H9 (cell line): ENCODE results near the gene STARD9. TPM values are rescaled to one million over a fixed set of nuclear protein-coding genes. Genes with fewer than 3 reads are reported as not detected.
A peak's percentile ranks its signal among the peaks of the same experiment; 100 is the strongest.

Experiments used
- DNase-seq: peaks from one replicate; pipeline ENCODE4 v3.0.0-alpha.2; 2017
- H2AFZ ChIP-seq: one replicate; pipeline ENCODE4 v1.6.1; 2013; ENCODE audit warnings: mild to moderate bottlenecking, low read length, control low read depth, moderate library complexity
- H2AK5ac ChIP-seq: 2 replicates; pipeline ENCODE4 v1.6.1; 2013; ENCODE audit warnings: low read length, control low read depth, mixed read lengths; ENCODE audit not compliant: insufficient read length
- H2BK120ac ChIP-seq: one replicate; pipeline ENCODE4 v1.6.1; 2013; ENCODE audit warnings: low read depth, mild to moderate bottlenecking, low read length, control low read depth, inconsistent platforms; ENCODE audit not compliant: poor library complexity, severe bottlenecking
- H2BK12ac ChIP-seq: 2 replicates; pipeline ENCODE4 v1.6.1; 2013; ENCODE audit warnings: low read length, control low read depth, mixed read lengths, low read depth; ENCODE audit not compliant: insufficient read length
- H2BK15ac ChIP-seq: 2 replicates; pipeline ENCODE4 v1.6.1; 2013; ENCODE audit warnings: low read depth, low read length, control low read depth
- H2BK20ac ChIP-seq: one replicate; pipeline ENCODE4 v1.6.1; 2013; ENCODE audit warnings: low read depth, mild to moderate bottlenecking, low read length, control low read depth, inconsistent platforms; ENCODE audit not compliant: poor library complexity, severe bottlenecking
- H2BK5ac ChIP-seq: 2 replicates; pipeline ENCODE4 v1.6.1; 2013; ENCODE audit warnings: low read length, control low read depth, mixed read lengths; ENCODE audit not compliant: insufficient read length
- H3K14ac ChIP-seq: 2 replicates; pipeline ENCODE4 v1.6.1; 2013; ENCODE audit warnings: low read length, control low read depth; ENCODE audit not compliant: insufficient read depth
- H3K18ac ChIP-seq: 2 replicates; pipeline ENCODE4 v1.6.1; 2013; ENCODE audit warnings: low read depth, mild to moderate bottlenecking, mixed read lengths, low read length, control low read depth; ENCODE audit not compliant: insufficient read length
- H3K23ac ChIP-seq: 2 replicates; pipeline ENCODE4 v1.6.1; 2013; ENCODE audit warnings: low read length, control low read depth, mixed read lengths, low read depth; ENCODE audit not compliant: insufficient read length
- H3K23me2 ChIP-seq: 2 replicates; pipeline ENCODE4 v1.6.1; 2013; ENCODE audit warnings: low read depth, mild to moderate bottlenecking, mixed read lengths, low read length, control low read depth; ENCODE audit not compliant: insufficient read length, poor library complexity, severe bottlenecking
- H3K27ac ChIP-seq: 2 replicates; pipeline ENCODE4 v1.5.1; 2013; ENCODE audit warnings: low read length, control low read depth, mixed read lengths, low read depth; ENCODE audit not compliant: insufficient read length
- H3K27me3 ChIP-seq: 2 replicates; pipeline ENCODE4 v1.6.1; 2013; ENCODE audit warnings: low read length, control low read depth, inconsistent platforms; ENCODE audit not compliant: insufficient read depth
- H3K4ac ChIP-seq: 2 replicates; pipeline ENCODE4 v1.6.1; 2013; ENCODE audit warnings: low read depth, mild to moderate bottlenecking, control low read depth, inconsistent platforms, low read length, moderate library complexity
- H3K4me1 ChIP-seq: 2 replicates; pipeline ENCODE4 v1.6.1; 2013; ENCODE audit warnings: low read length, control low read depth, inconsistent platforms; ENCODE audit not compliant: insufficient read depth
- H3K4me2 ChIP-seq: 2 replicates; pipeline ENCODE4 v1.6.1; 2013; ENCODE audit warnings: low read length, control low read depth, mixed read lengths; ENCODE audit not compliant: insufficient read length, insufficient read depth
- H3K56ac ChIP-seq: 2 replicates; pipeline ENCODE4 v1.6.1; 2013; ENCODE audit warnings: low read depth, mild to moderate bottlenecking, mixed read lengths, low read length, control low read depth; ENCODE audit not compliant: insufficient read length
- H3K79me1 ChIP-seq: 2 replicates; pipeline ENCODE4 v1.6.1; 2013; ENCODE audit warnings: low read depth, mild to moderate bottlenecking, moderate library complexity, low read length, control low read depth, inconsistent platforms; ENCODE audit not compliant: insufficient read depth, poor library complexity, severe bottlenecking
- H3K79me2 ChIP-seq: 2 replicates; pipeline ENCODE4 v1.6.1; 2013; ENCODE audit warnings: low read length, control low read depth, inconsistent platforms; ENCODE audit not compliant: insufficient read depth
- H3K9ac ChIP-seq: 2 replicates; pipeline ENCODE4 v1.6.1; 2013; ENCODE audit warnings: low read length, control low read depth, mixed read lengths; ENCODE audit not compliant: insufficient read length; ENCODE audit errors: extremely low read depth
- H3K9me3 ChIP-seq: one replicate; pipeline ENCODE4 v1.6.1; 2013; ENCODE audit warnings: low read depth, low read length, inconsistent platforms; ENCODE audit not compliant: control insufficient read depth
- H3T11ph ChIP-seq: one replicate; pipeline ENCODE4 v1.6.1; 2013; ENCODE audit warnings: mild to moderate bottlenecking, low read length, control low read depth, inconsistent platforms
- H4K20me1 ChIP-seq: one replicate; pipeline ENCODE4 v1.6.1; 2013; ENCODE audit not compliant: control insufficient read depth, insufficient read length, insufficient read depth
- H4K5ac ChIP-seq: 2 replicates; pipeline ENCODE4 v1.6.1; 2013; ENCODE audit warnings: low read depth, mild to moderate bottlenecking, mixed read lengths, low read length, control low read depth; ENCODE audit not compliant: insufficient read length
- H4K8ac ChIP-seq: replicated peaks from 2 replicates; pipeline ENCODE4 v1.6.1; 2013; ENCODE audit warnings: low read length, control low read depth, mixed read lengths, low read depth; ENCODE audit not compliant: insufficient read length
- H4K91ac ChIP-seq: 2 replicates; pipeline ENCODE4 v1.6.1; 2013; ENCODE audit warnings: low read depth, mild to moderate bottlenecking, moderate library complexity, mixed read lengths, low read length, control low read depth; ENCODE audit not compliant: insufficient read length
- H3K27ac Mint-ChIP-seq, 3 experiments: 2 replicates in 2 of 3; 3 replicates in 1 of 3; pipeline ENCODE4 v1.8.0; 2020 to 2021; ENCODE audit warnings: mixed read lengths in 3 of 3, mild to moderate bottlenecking in 1 of 3, moderate library complexity in 1 of 3
- H3K27me3 Mint-ChIP-seq: 2 replicates; pipeline ENCODE4 v1.8.0; 2021; ENCODE audit warnings: low read depth, mild to moderate bottlenecking, moderate library complexity, mixed read lengths
- H3K36me3 Mint-ChIP-seq, 3 experiments: 2 replicates in 2 of 3; 3 replicates in 1 of 3; pipeline ENCODE4 v1.8.0; 2020 to 2021; ENCODE audit warnings: low read depth in 3 of 3, mixed read lengths in 3 of 3; ENCODE audit not compliant: insufficient read depth in 1 of 3
- H3K4me1 Mint-ChIP-seq, 2 experiments: 2 replicates each; pipeline ENCODE4 v1.8.0; 2020; ENCODE audit warnings: mixed read lengths in 2 of 2
- H3K4me3 Mint-ChIP-seq, 2 experiments: 2 replicates in 1 of 2; 3 replicates in 1 of 2; pipeline ENCODE4 v1.8.0; 2020 to 2021; ENCODE audit warnings: mild to moderate bottlenecking in 2 of 2, mixed read lengths in 2 of 2, moderate library complexity in 1 of 2
- H3K9me3 Mint-ChIP-seq, 2 experiments: 2 replicates in 1 of 2; 3 replicates in 1 of 2; pipeline ENCODE4 v1.8.0; 2020; ENCODE audit warnings: mild to moderate bottlenecking in 2 of 2, mixed read lengths in 2 of 2, moderate library complexity in 1 of 2
- WGBS: extraction: QIAGEN DNeasy Blood & Tissue Kit; methylation state at CpG from one replicate; pipeline ENCODE4 v1.1.7; 2013; ENCODE audit warnings: missing lambda C conversion rate, low lambda C conversion rate, mixed read lengths; ENCODE audit not compliant: insufficient read length; ENCODE audit errors: extremely low coverage; 5-methylcytosine and 5-hydroxymethylcytosine counted together
- total RNA-seq: library from RNA; stranded (reverse); gene quantifications from 2 replicates; pipeline ENCODE4 v1.2.1, GENCODE V29; 2021
- TF ChIP-seq, protein P1 (sequence below): fragments of 200-600 bp; sonication (generic); conservative IDR thresholded peaks from 3 replicates; pipeline ENCODE4 v1.8.0; 2021; ENCODE audit warnings: antibody characterized with exemption, mild to moderate bottlenecking

Gene STARD9
- total RNA-seq, 1 experiment from 2014 or later: 6.9 TPM

- no peaks in the 10 kb centered on the region for H3K9me3 Mint-ChIP-seq
- no peaks in the 10 kb centered on the region for H3K27me3 Mint-ChIP-seq
- no peak overlapping the region for H3K4me3 Mint-ChIP-seq
- Histone ChIP-seq H4K91ac (no peak overlapping the region), H3K18ac (no peak overlapping the region), H3T11ph (no peak overlapping the region), H3K9me3 (no peaks in the 10 kb centered on the region), H2BK12ac (no peak overlapping the region), H4K8ac (no peak overlapping the region), H3K4me2 (no peak overlapping the region), H2BK20ac (no peak overlapping the region), H2BK5ac (no peak overlapping the region), H3K79me2 (no peaks in the 10 kb centered on the region), H3K27ac (no peak overlapping the region), H3K27me3 (no peaks in the 10 kb centered on the region), H3K14ac (no peak overlapping the region), H3K79me1 (no peaks in the 10 kb centered on the region), H2AFZ (no peak overlapping the region), H3K23me2 (no peaks in the 10 kb centered on the region), H2BK120ac (no peak overlapping the region), H4K20me1 (no peaks in the 10 kb centered on the region), H3K4me1 (no peaks in the 10 kb centered on the region), H3K23ac (no peak overlapping the region), H3K56ac (no peak overlapping the region), H2BK15ac (no peak overlapping the region), H4K5ac (no peak overlapping the region), H3K9ac (no peak overlapping the region), H3K4ac (no peak overlapping the region), H2AK5ac (no peak overlapping the region)
- WGBS: no CpG with 5 or more reads among the region's 5 CpGs
- peaks cover 8 to 14% of the 10 kb centered on the region in 2 experiments for H3K4me1 Mint-ChIP-seq
- TF ChIP-seq, protein P1, sequence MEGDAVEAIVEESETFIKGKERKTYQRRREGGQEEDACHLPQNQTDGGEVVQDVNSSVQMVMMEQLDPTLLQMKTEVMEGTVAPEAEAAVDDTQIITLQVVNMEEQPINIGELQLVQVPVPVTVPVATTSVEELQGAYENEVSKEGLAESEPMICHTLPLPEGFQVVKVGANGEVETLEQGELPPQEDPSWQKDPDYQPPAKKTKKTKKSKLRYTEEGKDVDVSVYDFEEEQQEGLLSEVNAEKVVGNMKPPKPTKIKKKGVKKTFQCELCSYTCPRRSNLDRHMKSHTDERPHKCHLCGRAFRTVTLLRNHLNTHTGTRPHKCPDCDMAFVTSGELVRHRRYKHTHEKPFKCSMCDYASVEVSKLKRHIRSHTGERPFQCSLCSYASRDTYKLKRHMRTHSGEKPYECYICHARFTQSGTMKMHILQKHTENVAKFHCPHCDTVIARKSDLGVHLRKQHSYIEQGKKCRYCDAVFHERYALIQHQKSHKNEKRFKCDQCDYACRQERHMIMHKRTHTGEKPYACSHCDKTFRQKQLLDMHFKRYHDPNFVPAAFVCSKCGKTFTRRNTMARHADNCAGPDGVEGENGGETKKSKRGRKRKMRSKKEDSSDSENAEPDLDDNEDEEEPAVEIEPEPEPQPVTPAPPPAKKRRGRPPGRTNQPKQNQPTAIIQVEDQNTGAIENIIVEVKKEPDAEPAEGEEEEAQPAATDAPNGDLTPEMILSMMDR: no peak
- no peak for DNase-seq
- H3K27ac Mint-ChIP-seq: peak overlapping the region in 1 of 3 experiments; percentile 44; a peak in 2 of 7 replicates
- H3K36me3 Mint-ChIP-seq: peaks cover 0 to 19% (median 16%) of the 10 kb centered on the region in 3 experiments; a peak in 5 of 7 replicates
Measured at GRCh38 chr15:42672444-42672843, 97.0 kb downstream of the STARD9 start.
